Chondrocyte (in vitro differentiated cells): ENCODE results near the gene CYP2D6. TPM values are rescaled to one million over a fixed set of nuclear protein-coding genes. Genes with fewer than 3 reads are reported as not detected.

Source experiments
- DNase-seq: peaks from one replicate; pipeline ENCODE4 v3.0.0; 2021; ENCODE audit warnings: mixed read lengths, low spot score
- H3K27ac Mint-ChIP-seq: one replicate; pipeline ENCODE4 v1.8.0; 2021; ENCODE audit warnings: mild to moderate bottlenecking, moderate library complexity, mixed read lengths; ENCODE audit not compliant: unreplicated experiment
- H3K27me3 Mint-ChIP-seq: 2 replicates; pipeline ENCODE4 v1.8.0; 2021; ENCODE audit warnings: low read depth, mixed read lengths
- H3K36me3 Mint-ChIP-seq: 2 replicates; pipeline ENCODE4 v1.8.0; 2021; ENCODE audit warnings: low read depth, mixed read lengths
- H3K4me1 Mint-ChIP-seq: 2 replicates; pipeline ENCODE4 v1.8.0; 2021; ENCODE audit warnings: low read depth, mild to moderate bottlenecking, mixed read lengths
- H3K4me3 Mint-ChIP-seq: one replicate; pipeline ENCODE4 v1.8.0; 2021; ENCODE audit warnings: mild to moderate bottlenecking, moderate library complexity, mixed read lengths; ENCODE audit not compliant: unreplicated experiment
- H3K9me3 Mint-ChIP-seq: 2 replicates; pipeline ENCODE4 v1.8.0; 2021; ENCODE audit warnings: low read depth, mixed read lengths
- total RNA-seq: library from RNA; stranded (reverse); gene quantifications from 3 replicates; pipeline ENCODE4 v1.2.1, GENCODE V29; 2021
- TF ChIP-seq, protein P1 (sequence below): fragments of 200-600 bp; sonication (generic); IDR thresholded peaks from 2 replicates; pipeline ENCODE4 v1.5.0; 2021; ENCODE audit warnings: antibody characterized with exemption, mild to moderate bottlenecking, moderate library complexity

The CYP2D6 gene
- total RNA-seq, 1 donor from 2014 or later: 0.95 TPM

GRCh38 chr22:42079319-42080251 lies 51.0 kb downstream of the CYP2D6 start, which contains the start of gene SMDT1:
Gene SMDT1, plus strand, starts transcription at chr22:42079700. Its CDS starts 69 bp downstream, at chr22:42079769.
- Mint-ChIP-seq H3K36me3 (peaks cover 10% of the 10 kb centered on the region), H3K4me3 (peak within 1 kb of the TSS; percentile 86), H3K9me3 (no peaks in the 10 kb centered on the region), H3K27ac (peak within 1 kb of the TSS; percentile 97), H3K27me3 (no peaks in the 10 kb centered on the region), H3K4me1 (peaks cover 23% of the 10 kb centered on the region)
- peak; percentile 100 for DNase-seq
- TF ChIP-seq, protein P1, sequence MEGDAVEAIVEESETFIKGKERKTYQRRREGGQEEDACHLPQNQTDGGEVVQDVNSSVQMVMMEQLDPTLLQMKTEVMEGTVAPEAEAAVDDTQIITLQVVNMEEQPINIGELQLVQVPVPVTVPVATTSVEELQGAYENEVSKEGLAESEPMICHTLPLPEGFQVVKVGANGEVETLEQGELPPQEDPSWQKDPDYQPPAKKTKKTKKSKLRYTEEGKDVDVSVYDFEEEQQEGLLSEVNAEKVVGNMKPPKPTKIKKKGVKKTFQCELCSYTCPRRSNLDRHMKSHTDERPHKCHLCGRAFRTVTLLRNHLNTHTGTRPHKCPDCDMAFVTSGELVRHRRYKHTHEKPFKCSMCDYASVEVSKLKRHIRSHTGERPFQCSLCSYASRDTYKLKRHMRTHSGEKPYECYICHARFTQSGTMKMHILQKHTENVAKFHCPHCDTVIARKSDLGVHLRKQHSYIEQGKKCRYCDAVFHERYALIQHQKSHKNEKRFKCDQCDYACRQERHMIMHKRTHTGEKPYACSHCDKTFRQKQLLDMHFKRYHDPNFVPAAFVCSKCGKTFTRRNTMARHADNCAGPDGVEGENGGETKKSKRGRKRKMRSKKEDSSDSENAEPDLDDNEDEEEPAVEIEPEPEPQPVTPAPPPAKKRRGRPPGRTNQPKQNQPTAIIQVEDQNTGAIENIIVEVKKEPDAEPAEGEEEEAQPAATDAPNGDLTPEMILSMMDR: no peak

- Mint-ChIP-seq H3K27ac (peak overlapping the region; percentile 97), H3K4me3 (peak overlapping the region; percentile 86), H3K9me3 (no peaks in the 10 kb centered on the region), H3K36me3 (peaks cover 8% of the 10 kb centered on the region), H3K4me1 (peaks cover 23% of the 10 kb centered on the region), H3K27me3 (no peaks in the 10 kb centered on the region)
- DNase-seq: no peak
- TF ChIP-seq, protein P1: no peak
Measured at GRCh38 chr22:42078469-42079318, 51.9 kb downstream of the CYP2D6 start.

GRCh38 chr22:42077486-42078125 lies 53.0 kb downstream of the CYP2D6 start:
- Mint-ChIP-seq H3K36me3 (peaks cover 6% of the 10 kb centered on the region), H3K4me3 (no peak overlapping the region), H3K4me1 (peaks cover 22% of the 10 kb centered on the region), H3K27ac (no peak overlapping the region), H3K27me3 (no peaks in the 10 kb centered on the region), H3K9me3 (no peaks in the 10 kb centered on the region)
- no peak for DNase-seq
- TF ChIP-seq, protein P1: no peak

DNA sequence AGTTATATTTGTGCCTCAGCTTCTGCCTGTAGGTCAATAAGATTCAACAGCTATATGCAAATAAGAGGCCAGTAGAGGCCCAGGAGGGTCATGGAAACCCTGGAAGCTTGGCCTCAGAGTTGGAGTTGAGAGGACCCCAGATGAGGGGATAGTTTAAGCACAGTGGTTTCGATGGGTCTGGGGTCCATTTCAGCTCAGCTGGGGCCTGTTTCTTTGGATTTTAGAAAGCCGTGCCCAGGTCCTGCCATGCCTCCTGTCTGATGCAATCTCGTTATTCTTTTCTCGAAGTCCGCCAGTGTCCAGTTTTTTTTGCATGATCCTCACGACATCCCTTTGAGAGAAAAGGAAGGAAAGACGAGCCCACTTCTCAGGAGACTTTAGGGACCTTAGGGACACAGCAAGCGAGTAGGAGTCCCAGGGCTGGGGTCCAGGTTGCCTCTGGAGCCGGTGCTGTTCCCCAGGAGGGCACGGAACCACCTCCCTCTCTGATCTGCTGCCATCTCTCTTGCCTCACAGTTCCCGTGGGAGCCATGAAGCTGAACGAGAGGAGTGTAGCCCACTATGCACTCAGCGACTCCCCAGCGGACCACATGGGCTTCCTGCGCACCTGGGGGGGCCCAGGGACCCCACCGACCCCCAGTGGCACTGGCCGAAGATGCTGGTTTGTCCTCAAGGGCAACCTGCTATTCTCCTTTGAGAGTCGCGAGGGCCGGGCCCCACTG lies 53.7 kb downstream of the CYP2D6 start:
- Mint-ChIP-seq H3K9me3 (no peaks in the 10 kb centered on the region), H3K27me3 (no peaks in the 10 kb centered on the region), H3K4me1 (peaks cover 19% of the 10 kb centered on the region), H3K4me3 (no peak overlapping the region), H3K27ac (no peak overlapping the region), H3K36me3 (peaks cover 3% of the 10 kb centered on the region)
- DNase-seq: no peak
- TF ChIP-seq, protein P1: no peak

Other genes with a start within 250 kb of the CYP2D6 start
- gene SHISA8, start 215.7 kb downstream of the CYP2D6 start, total RNA-seq: not detected in 3 replicates
- 0.07 to 0.56 TPM (median 0.21 TPM) in 3 replicates for gene TNFRSF13C, start 204.0 kb downstream of the CYP2D6 start, total RNA-seq
- 3.3 to 9.3 TPM (median 3.3 TPM) in 3 replicates for gene CENPM, start 183.7 kb downstream of the CYP2D6 start, total RNA-seq
- gene SEPTIN3, start 161.4 kb downstream of the CYP2D6 start, total RNA-seq: 0.87 to 0.92 TPM (median 0.92 TPM) in 3 replicates
- gene WBP2NL, start 132.0 kb downstream of the CYP2D6 start, total RNA-seq: not detected in 3 replicates
- gene NAGA, start 60.0 kb downstream of the CYP2D6 start, total RNA-seq: 17.1 to 20.2 TPM (median 18.9 TPM) in 3 replicates
- 1.4 to 2.2 TPM in 2 of 3 replicates, not detected in the other for gene PHETA2, start 56.6 kb downstream of the CYP2D6 start, total RNA-seq
- 54.1 to 56.1 TPM (median 55.0 TPM) in 3 replicates for gene SMDT1, start 51.1 kb downstream of the CYP2D6 start, total RNA-seq
- 62.2 to 70.7 TPM (median 66.3 TPM) in 3 replicates for gene NDUFA6, start 40.0 kb downstream of the CYP2D6 start, total RNA-seq
- 27.3 to 35.1 TPM (median 31.0 TPM) in 3 replicates for gene TCF20, start 139.8 kb upstream of the CYP2D6 start, total RNA-seq